DOHH2 (cell line): ENCODE data around the gene NOD1.

ENCODE experiments used
- EZH2phosphoT487 ChIP-seq: fragments of 200-600 bp; sonication (generic); IDR thresholded peaks from 2 replicates; pipeline ENCODE4 v1.6.1; 2017; ENCODE audit warnings: borderline replicate concordance, mild to moderate bottlenecking, antibody characterized with exemption, low read length, moderate library complexity, mixed read lengths
- TF ChIP-seq, protein P1 (sequence below): fragments of 200-600 bp; sonication (generic); IDR thresholded peaks from one replicate; pipeline ENCODE4 v1.5.1; 2014; ENCODE audit warnings: antibody characterized with exemption, mild to moderate bottlenecking, low read depth, low read length; ENCODE audit not compliant: poor library complexity, severe bottlenecking

DNA sequence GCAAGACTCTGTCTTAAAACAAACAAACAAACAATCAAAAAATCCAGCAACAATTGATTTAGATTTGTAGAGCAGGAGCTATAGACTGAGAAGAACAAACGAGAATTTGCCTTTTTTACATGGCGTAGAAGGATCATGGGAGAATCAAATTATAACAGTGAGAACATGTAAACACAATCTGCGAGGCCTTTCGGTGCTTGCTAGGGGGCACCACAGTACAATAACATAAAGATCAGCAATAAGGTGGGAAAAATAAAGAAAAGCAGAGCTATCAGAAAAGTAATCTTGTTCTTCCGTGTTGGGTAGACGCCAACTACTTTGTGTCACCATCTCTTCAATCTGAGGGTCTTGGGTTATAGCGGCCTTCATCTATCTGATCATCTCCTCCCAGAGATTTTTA is 82.2 kb downstream of the NOD1 start:
- TF ChIP-seq, protein P1, sequence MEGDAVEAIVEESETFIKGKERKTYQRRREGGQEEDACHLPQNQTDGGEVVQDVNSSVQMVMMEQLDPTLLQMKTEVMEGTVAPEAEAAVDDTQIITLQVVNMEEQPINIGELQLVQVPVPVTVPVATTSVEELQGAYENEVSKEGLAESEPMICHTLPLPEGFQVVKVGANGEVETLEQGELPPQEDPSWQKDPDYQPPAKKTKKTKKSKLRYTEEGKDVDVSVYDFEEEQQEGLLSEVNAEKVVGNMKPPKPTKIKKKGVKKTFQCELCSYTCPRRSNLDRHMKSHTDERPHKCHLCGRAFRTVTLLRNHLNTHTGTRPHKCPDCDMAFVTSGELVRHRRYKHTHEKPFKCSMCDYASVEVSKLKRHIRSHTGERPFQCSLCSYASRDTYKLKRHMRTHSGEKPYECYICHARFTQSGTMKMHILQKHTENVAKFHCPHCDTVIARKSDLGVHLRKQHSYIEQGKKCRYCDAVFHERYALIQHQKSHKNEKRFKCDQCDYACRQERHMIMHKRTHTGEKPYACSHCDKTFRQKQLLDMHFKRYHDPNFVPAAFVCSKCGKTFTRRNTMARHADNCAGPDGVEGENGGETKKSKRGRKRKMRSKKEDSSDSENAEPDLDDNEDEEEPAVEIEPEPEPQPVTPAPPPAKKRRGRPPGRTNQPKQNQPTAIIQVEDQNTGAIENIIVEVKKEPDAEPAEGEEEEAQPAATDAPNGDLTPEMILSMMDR, result peak; percentile 72
- no peak for TF ChIP-seq EZH2phosphoT487
